OCI-LY3 (cell line): ENCODE measurements around the gene MAP2K6.

Experiments
- CTCF ChIP-seq: fragments of 200-600, 300-600 bp; sonication (generic); IDR thresholded peaks from 2 replicates; pipeline ENCODE4 v1.5.1; 2014; ENCODE audit warnings: antibody characterized with exemption, low read length, low read depth
- EZH2phosphoT487 ChIP-seq: fragments of 200-600 bp; shearing (Covaris generic); IDR thresholded peaks from 2 replicates; pipeline ENCODE4 v1.6.1; 2018; ENCODE audit warnings: antibody characterized with exemption, mixed run types, low read depth

GRCh38 chr17:69443138-69443537 lies 28.6 kb downstream of the MAP2K6 start:
- TF ChIP-seq CTCF (no peak), EZH2phosphoT487 (no peak)
